HepG2 (cell line): ENCODE measurements around the gene GINS2. TPM values are rescaled to one million over a fixed set of nuclear protein-coding genes. Genes with fewer than 3 reads are reported as not detected.

Source experiments
- ATAC-seq: fragments of 200-7000 bp; cut with Tn5 transposase; 3 replicates; pipeline ENCODE4 v1.9.1; 2020; ENCODE audit warnings: mild to moderate bottlenecking, moderate library complexity
- BruUV-seq: library from RNA; stranded (reverse); fragments of 400-500 nt; replicated peaks from 2 replicates; lab custom pipeline; 2021; lab: Mats Ljungman, UMichigan
- CTCF ChIA-PET: fragments of 300-600 bp; formaldehyde crosslinking; extraction: SDS; loops from one replicate; lab custom pipeline; 2021; ENCODE audit warnings: low total read pairs, inconsistent platforms, low intra/inter-chr PET ratio; lab: Yijun Ruan, JAX
- POLR2A ChIA-PET: fragments of 350-600 bp; sonication (Branson Sonifier 250); formaldehyde crosslinking; loops from one replicate; lab custom pipeline; 2020; ENCODE audit warnings: antibody characterized with exemption, inconsistent platforms; lab: Yijun Ruan, JAX
- DNase-seq: peaks from one replicate; pipeline ENCODE4 v3.0.0-alpha.2; 2015; ENCODE audit warnings: low spot score
- FAIRE-seq: peaks from 3 replicates; lab custom pipeline; 2011; peaks lifted over from hg19 to GRCh38; lab: Jason Lieb, UNC
- H2AFZ ChIP-seq: one replicate; pipeline ENCODE4 v1.6.1; 2011; ENCODE audit warnings: low read length, inconsistent platforms
- H3K27ac ChIP-seq: fragments of 300-600 bp; 3 replicates; pipeline ENCODE4 v1.8.0; 2011; ENCODE audit warnings: mixed run types, mild to moderate bottlenecking, mixed read lengths, low read length, inconsistent platforms; ENCODE audit not compliant: insufficient read depth; ENCODE audit errors: extremely low read length
- H3K27me3 ChIP-seq, 2 experiments: fragments of 200-600 bp in 1 of 2; 2 replicates in 1 of 2; 3 replicates in 1 of 2; pipeline versions ENCODE4 v1.6.0 to v1.8.0; 2011; ENCODE audit warnings: low read length in 2 of 2, mild to moderate bottlenecking in 2 of 2, moderate library complexity in 2 of 2, inconsistent platforms in 1 of 2; ENCODE audit not compliant: insufficient read depth in 2 of 2, control insufficient read depth in 1 of 2
- H3K36me3 ChIP-seq, 2 experiments: fragments of 200-600 bp in 1 of 2; replicated peaks in 1 of 2; 2 replicates in 1 of 2; 3 replicates in 1 of 2; pipeline versions ENCODE4 v1.5.1 to v1.8.0; 2011; ENCODE audit warnings: low read length in 2 of 2, inconsistent platforms in 1 of 2; ENCODE audit not compliant: insufficient read depth in 2 of 2, control insufficient read depth in 1 of 2
- H3K4me1 ChIP-seq: 2 replicates; pipeline ENCODE4 v1.5.1; 2012; ENCODE audit warnings: low read length, inconsistent platforms; ENCODE audit not compliant: insufficient read depth
- H3K4me2 ChIP-seq: 2 replicates; pipeline ENCODE4 v1.6.0; 2011; ENCODE audit warnings: low read depth, low read length, inconsistent platforms
- H3K4me3 ChIP-seq, 3 experiments: fragments of 200-600 bp in 1 of 3; sonication (generic), shearing (Covaris generic) in 1 of 3; replicated peaks in 1 of 3; 2 replicates each; pipeline ENCODE4 v1.5.1; 2011 to 2016; ENCODE audit warnings: low read length in 3 of 3, inconsistent platforms in 2 of 3, low read depth in 2 of 3, mild to moderate bottlenecking in 2 of 3, control low read depth in 1 of 3, mixed read lengths in 1 of 3; ENCODE audit not compliant: insufficient read depth in 1 of 3
- H3K79me2 ChIP-seq: one replicate; pipeline ENCODE4 v1.6.1; 2011; ENCODE audit warnings: low read length, inconsistent platforms; ENCODE audit not compliant: insufficient read depth
- H3K9ac ChIP-seq: 2 replicates; pipeline ENCODE4 v1.6.0; 2011; ENCODE audit warnings: mild to moderate bottlenecking, low read depth, low read length, inconsistent platforms; ENCODE audit not compliant: insufficient read depth
- H3K9me3 ChIP-seq: 2 replicates; pipeline ENCODE4 v1.5.1; 2012; ENCODE audit warnings: mild to moderate bottlenecking, low read length
- H4K20me1 ChIP-seq: 2 replicates; pipeline ENCODE4 v1.6.0; 2011; ENCODE audit warnings: inconsistent platforms, mild to moderate bottlenecking, low read length, moderate library complexity; ENCODE audit not compliant: insufficient read depth
- JARID2 ChIP-seq: sonication (generic); formaldehyde crosslinking; IDR thresholded peaks from 2 replicates; pipeline ENCODE4 v1.8.1; 2023; ENCODE audit warnings: missing genetic modification reagents, inconsistent platforms; ENCODE audit not compliant: insufficient replicate concordance
- NR1H2 ChIP-seq: sonication (generic); formaldehyde crosslinking; IDR thresholded peaks from 2 replicates; pipeline ENCODE4 v1.8.1; 2022; ENCODE audit warnings: low read depth, missing genetic modification reagents, borderline replicate concordance
- SP5 ChIP-seq: IDR thresholded peaks from 2 replicates; pipeline ENCODE4 v1.6.1; 2016; ENCODE audit warnings: low read depth, borderline replicate concordance
- SRSF9 ChIP-seq: fragments of 200-400 bp; formaldehyde crosslinking; IDR thresholded peaks from 2 replicates; pipeline ENCODE4 v1.6.1; 2018; ENCODE audit warnings: borderline replicate concordance, mild to moderate bottlenecking, low read depth, low read length; ENCODE audit not compliant: insufficient read depth, poor library complexity, severe bottlenecking
- TARDBP ChIP-seq: sonication (generic); formaldehyde crosslinking; IDR thresholded peaks from 2 replicates; pipeline ENCODE4 v1.8.0; 2022; ENCODE audit warnings: mild to moderate bottlenecking, missing genetic modification reagents
- ZBTB7A ChIP-seq: sonication (generic); formaldehyde crosslinking; IDR thresholded peaks from 2 replicates; pipeline ENCODE4 v1.8.0; 2022; ENCODE audit warnings: mild to moderate bottlenecking, missing genetic modification reagents
- ZEB1 ChIP-seq: IDR thresholded peaks from 2 replicates; pipeline ENCODE4 v1.6.1; 2012; ENCODE audit warnings: mild to moderate bottlenecking, low read depth, inconsistent platforms; ENCODE audit not compliant: insufficient replicate concordance
- ZNF224 ChIP-seq: sonication (generic); formaldehyde crosslinking; IDR thresholded peaks from 2 replicates; pipeline ENCODE4 v1.5.0; 2020; ENCODE audit warnings: mild to moderate bottlenecking, missing genetic modification reagents
- ZNF234 ChIP-seq: sonication (generic); formaldehyde crosslinking; conservative IDR thresholded peaks from 2 replicates; pipeline ENCODE4 v1.5.1; 2020; ENCODE audit warnings: mild to moderate bottlenecking, missing genetic modification reagents
- ZNF329 ChIP-seq: sonication (generic); formaldehyde crosslinking; IDR thresholded peaks from 2 replicates; pipeline ENCODE4 v1.9.0; 2021; ENCODE audit warnings: low read depth, mild to moderate bottlenecking, missing genetic modification reagents
- ZNF644 ChIP-seq: IDR thresholded peaks from 2 replicates; pipeline ENCODE4 v1.6.1; 2016; ENCODE audit warnings: low read depth
- ZSCAN31 ChIP-seq: sonication (generic); formaldehyde crosslinking; IDR thresholded peaks from 2 replicates; pipeline ENCODE4 v1.5.0; 2020; ENCODE audit warnings: low read depth, mild to moderate bottlenecking, missing genetic modification reagents
- WGBS: methylation state at CpG from one replicate; pipeline ENCODE4 v1.1.6; 2017; ENCODE audit warnings: low lambda C conversion rate; 5-methylcytosine and 5-hydroxymethylcytosine counted together
- in situ Hi-C: cut with HindIII; loops from 2 replicates; pipeline ENCODE4 v1.10.0; 2017; ENCODE audit warnings: low pct_unique_long_range_greater_than_20kb; ENCODE audit not compliant: extremely low pct_ligation_motif_present
- intact Hi-C: fragments of 100-400 bp; cut with micrococcal nuclease; formaldehyde crosslinking; loops from one replicate; pipeline ENCODE4 v1.10.0; 2022; ENCODE audit not compliant: unreplicated experiment
- polyA plus RNA-seq, 8 experiments: library from polyadenylated mRNA; depleted of rRNA in 3 of 8; stranded (reverse) in 7 of 8; unstranded in 1 of 8; fragments of >200 nt; fragmentation: Illumina TruSeq in 4 of 8; extraction: Trizol in 4 of 8; gene quantifications; 2 replicates each; pipeline versions ENCODE4 v1.2.1 to v1.2.3, GENCODE V29; 2011 to 2016; ENCODE audit warnings: low read depth in 4 of 8, missing spikeins in 1 of 8, mixed read lengths in 1 of 8; ENCODE audit not compliant: insufficient read depth in 1 of 8
- total RNA-seq, 5 experiments: library from RNA; depleted of rRNA; stranded (reverse); fragments of >200 nt; fragmentation: Illumina TruSeq; extraction: Trizol; gene quantifications; 2 replicates each; pipeline ENCODE4 v1.2.3, GENCODE V29; 2016; ENCODE audit warnings: low read depth in 1 of 5
- TF ChIP-seq, protein P1 (sequence below): sonication (generic); formaldehyde crosslinking; IDR thresholded peaks from 2 replicates; pipeline ENCODE4 v1.5.1; 2020; ENCODE audit warnings: mild to moderate bottlenecking, missing genetic modification reagents
- TF ChIP-seq, protein P2 (sequence below): sonication (generic); formaldehyde crosslinking; conservative IDR thresholded peaks from 2 replicates; pipeline ENCODE4 v1.4.0; 2020; ENCODE audit warnings: missing genetic modification reagents
- TF ChIP-seq, protein P3 (sequence below): conservative IDR thresholded peaks from 2 replicates; pipeline ENCODE4 v1.6.1; 2018; ENCODE audit warnings: missing genetic modification reagents
- TF ChIP-seq, protein P4 (sequence below): sonication (generic); formaldehyde crosslinking; IDR thresholded peaks from 2 replicates; pipeline ENCODE4 v1.4.0; 2020; ENCODE audit warnings: missing genetic modification reagents, mild to moderate bottlenecking, borderline replicate concordance

The GINS2 gene
- total and polyA plus RNA-seq, 2 of the 13 experiments (the other 11 are each of a cell fraction or from before 2014, with no cell fraction given) = 10.6 to 48.3 TPM

DNA sequence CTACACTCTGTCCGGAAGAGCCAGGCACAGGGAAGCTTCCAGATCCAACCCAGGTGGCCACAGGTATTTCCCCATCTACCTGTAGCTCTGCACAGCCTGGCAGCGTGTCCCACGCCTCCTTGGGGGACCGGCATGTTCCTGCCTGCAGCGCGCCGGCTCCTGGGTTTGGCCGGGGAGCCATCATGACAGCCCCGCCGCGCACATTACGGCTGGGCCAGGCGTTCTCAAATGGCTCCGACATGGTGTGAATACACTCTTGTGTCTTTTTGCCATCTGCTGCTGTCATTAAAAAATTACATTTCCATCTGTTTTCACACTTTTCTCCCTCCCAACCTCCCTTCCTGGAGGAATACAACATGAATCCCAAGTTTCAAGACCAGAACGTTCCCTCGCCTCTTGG is 8.0 kb upstream of the GINS2 start:
- BruUV-seq = no TSS peak
- no peak for ATAC-seq

More for the DNA sequence above, 8.0 kb upstream of the GINS2 start:
- no peak overlapping the region for H3K27ac ChIP-seq
- H4K20me1 ChIP-seq = no peaks in the 10 kb centered on the region
- H2AFZ ChIP-seq = no peak overlapping the region
- H3K4me2 ChIP-seq = no peak overlapping the region
- peaks cover 16% of the 10 kb centered on the region for H3K4me1 ChIP-seq
- H3K9ac ChIP-seq = no peak overlapping the region
- no peaks in the 10 kb centered on the region for H3K79me2 ChIP-seq
- in situ Hi-C loops = no loop called here
- TF ChIP-seq SP5 (CRISPR knock-in tag) (no peak), ZBTB7A (no peak), NR1H2 (CRISPR knock-in tag) (no peak), ZSCAN31 (CRISPR knock-in tag) (no peak), ZEB1 (no peak), JARID2 (CRISPR knock-in tag) (no peak), TARDBP (CRISPR knock-in tag) (no peak), SRSF9 (no peak), ZNF329 (CRISPR knock-in tag) (no peak), ZNF234 (CRISPR knock-in tag) (no peak), ZNF644 (no peak), ZNF224 (CRISPR knock-in tag) (no peak)
- TF ChIP-seq, protein P1, sequence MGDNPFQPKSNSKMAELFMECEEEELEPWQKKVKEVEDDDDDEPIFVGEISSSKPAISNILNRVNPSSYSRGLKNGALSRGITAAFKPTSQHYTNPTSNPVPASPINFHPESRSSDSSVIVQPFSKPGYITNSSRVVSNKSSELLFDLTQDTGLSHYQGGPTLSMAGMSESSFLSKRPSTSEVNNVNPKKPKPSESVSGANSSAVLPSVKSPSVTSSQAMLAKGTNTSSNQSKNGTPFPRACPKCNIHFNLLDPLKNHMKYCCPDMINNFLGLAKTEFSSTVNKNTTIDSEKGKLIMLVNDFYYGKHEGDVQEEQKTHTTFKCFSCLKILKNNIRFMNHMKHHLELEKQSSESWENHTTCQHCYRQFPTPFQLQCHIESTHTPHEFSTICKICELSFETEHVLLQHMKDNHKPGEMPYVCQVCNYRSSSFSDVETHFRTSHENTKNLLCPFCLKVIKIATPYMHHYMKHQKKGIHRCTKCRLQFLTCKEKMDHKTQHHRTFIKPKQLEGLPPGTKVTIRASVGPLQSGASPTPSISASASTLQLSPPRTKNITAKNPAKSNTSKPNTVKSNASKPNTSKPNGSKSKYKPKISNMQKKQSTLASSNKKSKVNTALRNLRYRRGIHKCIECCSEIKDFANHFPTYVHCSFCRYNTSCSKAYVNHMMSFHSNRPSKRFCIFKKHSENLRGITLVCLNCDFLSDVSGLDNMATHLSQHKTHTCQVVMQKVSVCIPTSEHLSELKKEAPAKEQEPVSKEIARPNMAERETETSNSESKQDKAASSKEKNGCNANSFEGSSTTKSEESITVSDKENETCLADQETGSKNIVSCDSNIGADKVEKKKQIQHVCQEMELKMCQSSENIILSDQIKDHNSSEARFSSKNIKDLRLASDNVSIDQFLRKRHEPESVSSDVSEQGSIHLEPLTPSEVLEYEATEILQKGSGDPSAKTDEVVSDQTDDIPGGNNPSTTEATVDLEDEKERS = no peak
- TF ChIP-seq, protein P2, sequence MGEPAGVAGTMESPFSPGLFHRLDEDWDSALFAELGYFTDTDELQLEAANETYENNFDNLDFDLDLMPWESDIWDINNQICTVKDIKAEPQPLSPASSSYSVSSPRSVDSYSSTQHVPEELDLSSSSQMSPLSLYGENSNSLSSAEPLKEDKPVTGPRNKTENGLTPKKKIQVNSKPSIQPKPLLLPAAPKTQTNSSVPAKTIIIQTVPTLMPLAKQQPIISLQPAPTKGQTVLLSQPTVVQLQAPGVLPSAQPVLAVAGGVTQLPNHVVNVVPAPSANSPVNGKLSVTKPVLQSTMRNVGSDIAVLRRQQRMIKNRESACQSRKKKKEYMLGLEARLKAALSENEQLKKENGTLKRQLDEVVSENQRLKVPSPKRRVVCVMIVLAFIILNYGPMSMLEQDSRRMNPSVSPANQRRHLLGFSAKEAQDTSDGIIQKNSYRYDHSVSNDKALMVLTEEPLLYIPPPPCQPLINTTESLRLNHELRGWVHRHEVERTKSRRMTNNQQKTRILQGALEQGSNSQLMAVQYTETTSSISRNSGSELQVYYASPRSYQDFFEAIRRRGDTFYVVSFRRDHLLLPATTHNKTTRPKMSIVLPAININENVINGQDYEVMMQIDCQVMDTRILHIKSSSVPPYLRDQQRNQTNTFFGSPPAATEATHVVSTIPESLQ (CRISPR knock-in tag) = no peak
- TF ChIP-seq, protein P3, sequence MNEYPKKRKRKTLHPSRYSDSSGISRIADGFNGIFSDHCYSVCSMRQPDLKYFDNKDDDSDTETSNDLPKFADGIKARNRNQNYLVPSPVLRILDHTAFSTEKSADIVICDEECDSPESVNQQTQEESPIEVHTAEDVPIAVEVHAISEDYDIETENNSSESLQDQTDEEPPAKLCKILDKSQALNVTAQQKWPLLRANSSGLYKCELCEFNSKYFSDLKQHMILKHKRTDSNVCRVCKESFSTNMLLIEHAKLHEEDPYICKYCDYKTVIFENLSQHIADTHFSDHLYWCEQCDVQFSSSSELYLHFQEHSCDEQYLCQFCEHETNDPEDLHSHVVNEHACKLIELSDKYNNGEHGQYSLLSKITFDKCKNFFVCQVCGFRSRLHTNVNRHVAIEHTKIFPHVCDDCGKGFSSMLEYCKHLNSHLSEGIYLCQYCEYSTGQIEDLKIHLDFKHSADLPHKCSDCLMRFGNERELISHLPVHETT (CRISPR knock-in tag) = no peak
- TF ChIP-seq, protein P4, sequence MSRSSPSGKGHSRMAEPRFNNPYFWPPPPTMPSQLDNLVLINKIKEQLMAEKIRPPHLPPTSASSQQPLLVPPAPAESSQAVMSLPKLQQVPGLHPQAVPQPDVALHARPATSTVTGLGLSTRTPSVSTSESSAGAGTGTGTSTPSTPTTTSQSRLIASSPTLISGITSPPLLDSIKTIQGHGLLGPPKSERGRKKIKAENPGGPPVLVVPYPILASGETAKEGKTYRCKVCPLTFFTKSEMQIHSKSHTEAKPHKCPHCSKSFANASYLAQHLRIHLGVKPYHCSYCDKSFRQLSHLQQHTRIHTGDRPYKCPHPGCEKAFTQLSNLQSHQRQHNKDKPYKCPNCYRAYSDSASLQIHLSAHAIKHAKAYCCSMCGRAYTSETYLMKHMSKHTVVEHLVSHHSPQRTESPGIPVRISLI = no peak
- DNase-seq (no peak), FAIRE-seq (no peak)
- H3K4me3 ChIP-seq = no peak overlapping the region
- WGBS = 80% methylated on average over 16 of the region's 16 CpGs
- intact Hi-C loops = no loop called here
- peaks cover 9 to 81% of the 10 kb centered on the region in 2 experiments; a peak in 4 of 5 replicates for H3K27me3 ChIP-seq
- no peaks in the 10 kb centered on the region for H3K36me3 ChIP-seq
- H3K9me3 ChIP-seq = no peaks in the 10 kb centered on the region
- ChIA-PET POLR2A (no interaction called here), CTCF (no interaction called here)
